Measurements from ENCODE around the gene FAM222B. TPM values are rescaled to one million over a fixed set of nuclear protein-coding genes. Genes with fewer than 3 reads are reported as not detected.

Gene FAM222B
- total and polyA plus RNA-seq, 9 of the 15 experiments (the other 6 are each of a cell fraction or from before 2014, with no cell fraction given): 4.0 to 34.6 (median 7.5) TPM

DNA sequence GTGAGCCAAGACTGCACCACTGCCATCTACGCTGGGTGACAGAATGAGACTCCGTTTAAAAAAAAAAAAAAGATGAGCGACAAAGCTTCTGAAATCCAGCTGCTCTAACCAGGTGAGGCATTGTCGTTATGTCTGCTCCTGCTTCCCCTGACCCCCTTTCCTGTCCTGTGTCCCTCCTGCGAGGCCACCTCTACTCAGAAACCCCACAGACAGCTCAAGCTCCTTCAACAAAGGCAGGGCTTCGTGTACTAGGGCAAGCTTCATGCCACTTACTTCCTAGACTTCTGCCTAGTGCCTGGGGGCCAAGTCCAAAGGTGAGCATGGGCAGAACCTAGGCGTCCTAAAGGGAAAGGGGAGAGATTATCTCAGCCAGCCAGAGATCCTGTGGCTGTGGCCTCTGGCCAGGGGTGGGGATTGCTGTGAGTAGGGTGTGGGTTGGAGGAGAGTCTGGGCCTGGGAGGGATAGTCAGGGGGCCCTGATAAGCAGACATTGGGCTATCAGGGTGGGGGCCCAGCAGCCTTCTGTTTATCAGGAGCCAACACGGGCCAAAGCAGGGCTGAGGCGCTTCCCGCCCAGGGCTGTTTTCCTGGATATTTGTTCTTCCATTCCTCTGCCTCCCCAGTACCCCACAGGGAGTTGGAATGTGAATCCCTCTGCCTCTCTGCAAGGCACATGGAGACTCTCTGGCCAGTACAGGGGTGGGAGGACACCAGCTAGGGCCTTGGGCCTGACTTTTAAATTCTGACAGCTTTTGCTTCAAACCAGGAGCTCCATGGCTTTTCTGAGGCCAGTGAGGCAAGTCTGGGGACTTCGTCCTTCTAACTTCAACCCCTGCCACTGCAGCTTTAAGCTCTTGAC is 22.6 kb upstream of the FAM222B start (continued):
- TF ChIP-seq ZNF586 (CRISPR knock-in tag; conservative IDR thresholded peaks at IDR 0.05) (no peak), NR3C1 (CRISPR knock-in tag; IDR thresholded peaks at IDR 0.05) (no peak), FIP1L1 (IDR thresholded peaks at IDR 0.05; ENCODE audit: low read depth, low read length, poor library complexity, severe bottlenecking) (no peak), RAD51 (IDR thresholded peaks at IDR 0.05; ENCODE audit: borderline replicate concordance, low read depth) (peak; percentile 53; the same call in 1 of the 2 replicates), TFAM (CRISPR knock-in tag; conservative IDR thresholded peaks at IDR 0.05) (no peak), EP300 (IDR thresholded peaks at IDR 0.05; ENCODE audit: low read length) (peak; percentile 100), ARHGAP35 (IDR thresholded peaks at IDR 0.05; ENCODE audit: partially characterized antibody) (no peak), ARID1B (IDR thresholded peaks at IDR 0.05) (peak; percentile 100), MYC (IDR thresholded peaks at IDR 0.05; ENCODE audit: low read depth, low read length) (peak; percentile 78; the same call in 1 of the 2 replicates), MYC (CRISPR knock-in tag; IDR thresholded peaks at IDR 0.05; ENCODE audit: borderline replicate concordance, low read depth) (peak; percentile 75; the same call in 1 of the 2 replicates), SRF (CRISPR knock-in tag; IDR thresholded peaks at IDR 0.05) (no peak; a peak in 1 of 4 replicates), KLF1 (tag; IDR thresholded peaks at IDR 0.05) (peak; percentile 99), NR1H2 (CRISPR knock-in tag; IDR thresholded peaks at IDR 0.05) (no peak), SMARCC2 (IDR thresholded peaks at IDR 0.05; ENCODE audit: low read depth) (peak; percentile 99), OTX1 (CRISPR knock-in tag; IDR thresholded peaks at IDR 0.05) (0 out of 2 replicates have a peak, but pooled peaks have one; percentile 20), TAL1 (IDR thresholded peaks at IDR 0.05) (peak; percentile 100), SMARCA5 (IDR thresholded peaks at IDR 0.05) (0 out of 2 replicates have a peak, but pooled peaks have one; percentile 10), NRF1 (conservative IDR thresholded peaks at IDR 0.05 in 1 of 2, IDR thresholded peaks at IDR 0.05 in 1 of 2) (peak; percentile 77 to 81), GATA2 (CRISPR knock-in tag; IDR thresholded peaks at IDR 0.05) (peak; percentile 100), KAT8 (IDR thresholded peaks at IDR 0.05; ENCODE audit: low read depth) (no peak), MAFK (IDR thresholded peaks at IDR 0.05; ENCODE audit: low read length) (peak; percentile 19; the same call in 1 of the 2 replicates), MTA3 (IDR thresholded peaks at IDR 0.05; ENCODE audit: borderline replicate concordance) (peak; percentile 94), KDM4B (IDR thresholded peaks at IDR 0.05; ENCODE audit: borderline replicate concordance in 2 of 2, low read depth in 1 of 2) (no peak), HNRNPLL (IDR thresholded peaks at IDR 0.05; ENCODE audit: low read depth, low read length, poor library complexity, severe bottlenecking) (peak; percentile 23), KHSRP (IDR thresholded peaks at IDR 0.05) (peak; percentile 93), DIDO1 (tag; IDR thresholded peaks at IDR 0.05; ENCODE audit: low read depth) (no peak), POLR3G (IDR thresholded peaks at IDR 0.05; ENCODE audit: extremely low read depth, insufficient read length, insufficient replicate concordance) (no peak)
- TF ChIP-seq, protein P1, sequence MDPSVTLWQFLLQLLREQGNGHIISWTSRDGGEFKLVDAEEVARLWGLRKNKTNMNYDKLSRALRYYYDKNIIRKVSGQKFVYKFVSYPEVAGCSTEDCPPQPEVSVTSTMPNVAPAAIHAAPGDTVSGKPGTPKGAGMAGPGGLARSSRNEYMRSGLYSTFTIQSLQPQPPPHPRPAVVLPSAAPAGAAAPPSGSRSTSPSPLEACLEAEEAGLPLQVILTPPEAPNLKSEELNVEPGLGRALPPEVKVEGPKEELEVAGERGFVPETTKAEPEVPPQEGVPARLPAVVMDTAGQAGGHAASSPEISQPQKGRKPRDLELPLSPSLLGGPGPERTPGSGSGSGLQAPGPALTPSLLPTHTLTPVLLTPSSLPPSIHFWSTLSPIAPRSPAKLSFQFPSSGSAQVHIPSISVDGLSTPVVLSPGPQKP (CRISPR knock-in tag; IDR thresholded peaks at IDR 0.05): no peak
- TF ChIP-seq, protein P2, sequence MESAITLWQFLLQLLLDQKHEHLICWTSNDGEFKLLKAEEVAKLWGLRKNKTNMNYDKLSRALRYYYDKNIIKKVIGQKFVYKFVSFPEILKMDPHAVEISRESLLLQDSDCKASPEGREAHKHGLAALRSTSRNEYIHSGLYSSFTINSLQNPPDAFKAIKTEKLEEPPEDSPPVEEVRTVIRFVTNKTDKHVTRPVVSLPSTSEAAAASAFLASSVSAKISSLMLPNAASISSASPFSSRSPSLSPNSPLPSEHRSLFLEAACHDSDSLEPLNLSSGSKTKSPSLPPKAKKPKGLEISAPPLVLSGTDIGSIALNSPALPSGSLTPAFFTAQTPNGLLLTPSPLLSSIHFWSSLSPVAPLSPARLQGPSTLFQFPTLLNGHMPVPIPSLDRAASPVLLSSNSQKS (CRISPR knock-in tag; IDR thresholded peaks at IDR 0.05): no peak

Measured in K562 (cell line).